Endometrium (tissue), 2 donors: ENCODE data around the gene BAG1.

Experiments
- FAIRE-seq: peaks from 2 replicates; lab custom pipeline; 2012; peaks lifted over from hg19 to GRCh38; lab: Jason Lieb, UNC
- donor health status: control.
- donor health status: control.

The BAG1 gene

DNA sequence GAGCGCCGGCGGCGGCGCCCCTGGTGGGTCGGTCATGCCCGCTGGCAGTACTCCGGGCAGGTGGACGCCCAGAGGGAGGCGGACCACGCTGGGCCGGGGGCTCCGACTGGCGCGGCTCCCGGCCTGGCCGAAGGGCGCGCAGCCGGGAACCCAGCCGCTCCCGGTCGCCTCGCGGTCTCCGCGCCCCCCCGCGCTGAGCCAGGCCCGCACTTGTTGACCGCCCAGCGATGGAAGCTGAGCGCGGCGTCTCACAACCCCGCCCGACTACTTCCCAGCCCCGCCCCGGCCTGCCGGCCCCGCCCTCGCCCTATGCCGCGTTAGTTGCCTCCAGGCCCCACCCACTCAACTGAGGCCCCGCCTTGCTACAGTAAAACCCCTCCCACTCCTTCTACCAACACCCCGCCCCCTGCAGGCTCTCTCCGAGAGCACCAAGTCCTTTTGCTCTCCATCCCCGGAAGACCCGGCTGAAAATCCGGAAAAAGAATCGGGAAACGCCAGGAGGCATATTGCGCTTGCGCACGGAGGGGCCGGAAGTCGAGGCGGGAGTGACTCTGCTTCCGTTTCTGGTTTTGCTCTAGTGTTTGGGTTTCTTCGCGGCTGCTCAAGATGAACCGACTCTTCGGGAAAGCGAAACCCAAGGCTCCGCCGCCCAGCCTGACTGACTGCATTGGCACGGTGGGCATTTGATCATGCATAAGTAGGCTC lies at the start of gene BAG1, which contains the start of gene CHMP5:
TSS of gene BAG1 (minus strand) at position 236 of the 705 bp plus-strand sequence.
TSS of gene CHMP5 (plus strand) at position 577 of the 705 bp plus-strand sequence. CDS start at position 607, 30 bp downstream.
- FAIRE-seq = peak; percentile 76

DNA sequence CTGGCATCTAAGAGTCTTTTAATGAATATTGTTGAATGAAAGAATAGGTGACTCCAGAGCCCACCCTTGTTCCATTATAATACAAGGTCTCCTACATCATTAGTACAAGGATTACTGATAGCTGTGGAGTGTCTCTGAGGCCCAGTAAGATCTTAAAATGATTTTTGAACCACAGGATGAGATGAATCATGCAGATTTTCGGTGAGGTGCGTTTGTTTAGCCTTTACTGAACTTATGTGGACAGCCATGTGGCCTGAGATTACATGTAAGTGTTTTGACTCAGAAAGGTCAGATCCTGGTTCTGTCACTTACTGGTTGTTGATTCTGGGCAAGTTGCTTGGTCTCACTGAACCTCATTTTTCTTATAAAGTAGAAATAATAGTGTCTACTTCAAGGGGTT lies 47.4 kb upstream of the BAG1 start:
- no peak for FAIRE-seq

DNA sequence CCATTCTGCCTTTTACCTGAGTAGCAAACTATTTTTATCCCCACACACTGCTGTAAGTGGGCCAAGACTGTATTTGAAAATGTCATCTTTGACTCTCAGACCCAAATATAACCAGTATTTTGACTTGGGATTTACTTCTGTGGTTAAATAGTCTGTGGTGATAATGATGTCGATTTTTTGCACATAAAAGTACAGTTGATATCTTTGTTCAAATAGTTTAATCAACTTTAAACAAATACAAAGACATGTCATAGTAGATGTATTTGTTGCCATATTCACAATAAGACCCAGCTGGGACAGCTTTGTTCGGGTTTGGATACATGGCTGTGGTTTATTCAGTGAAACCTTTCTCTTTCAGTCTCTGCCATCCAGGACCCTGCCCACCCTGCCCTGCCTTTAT lies 46.2 kb upstream of the BAG1 start:
- FAIRE-seq = no peak

DNA sequence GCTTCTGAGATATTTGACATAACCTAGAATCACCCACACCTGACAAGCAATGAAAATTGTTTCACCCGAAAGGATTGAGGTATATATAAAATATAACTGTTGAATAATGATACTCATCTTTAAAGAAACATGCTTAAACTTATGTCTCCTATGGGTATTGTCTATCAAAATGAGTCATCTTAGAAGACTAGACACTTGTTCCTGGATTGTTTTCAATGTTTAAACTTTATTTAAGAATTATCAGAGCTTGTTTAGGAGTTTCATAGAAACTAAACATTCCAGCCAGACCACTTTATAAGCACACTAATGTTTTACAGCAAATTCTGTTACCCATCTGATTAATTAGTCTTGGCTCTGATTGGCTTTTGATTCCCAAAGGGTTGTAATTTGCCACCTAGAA lies 45.4 kb upstream of the BAG1 start:
- no peak for FAIRE-seq

DNA sequence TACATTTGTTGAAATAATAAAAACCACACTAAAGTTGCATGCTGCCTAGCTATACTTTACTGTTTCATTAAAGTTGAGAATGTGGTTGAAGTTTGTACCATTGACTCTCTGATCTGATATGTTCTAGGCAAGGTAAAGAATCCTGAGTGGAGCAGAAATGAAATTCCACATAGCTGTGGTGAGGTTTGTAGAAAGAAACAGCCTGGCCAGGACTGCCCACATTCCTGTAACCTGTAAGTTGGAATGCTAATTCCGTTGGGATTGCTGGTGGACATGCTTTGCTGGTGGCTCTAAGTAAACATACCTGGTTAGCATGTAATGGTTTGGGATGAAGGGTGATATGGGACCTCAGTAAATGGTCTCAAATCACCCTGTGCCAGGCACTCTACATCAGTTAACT lies 42.6 kb upstream of the BAG1 start:
- no peak for FAIRE-seq

DNA sequence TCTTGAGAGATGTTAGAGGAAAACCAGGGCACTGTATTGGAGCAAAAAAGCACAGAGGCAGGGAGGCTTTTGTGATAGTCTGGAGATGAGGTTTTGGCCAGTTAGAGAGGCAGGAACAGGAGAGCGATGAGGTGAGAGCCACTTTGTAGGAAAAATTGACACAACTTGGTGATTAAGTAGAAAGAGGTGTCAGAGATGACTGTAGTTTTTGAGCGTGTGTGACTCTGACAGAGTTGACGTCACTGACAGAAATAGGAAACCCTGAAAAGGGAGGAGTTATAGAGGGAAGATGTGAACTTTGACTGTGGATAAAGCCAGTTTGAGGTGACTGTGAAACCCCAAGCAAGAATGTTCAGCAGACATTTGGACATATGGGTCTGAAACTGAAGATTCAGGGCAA lies 41.5 kb upstream of the BAG1 start:
- no peak for FAIRE-seq

DNA sequence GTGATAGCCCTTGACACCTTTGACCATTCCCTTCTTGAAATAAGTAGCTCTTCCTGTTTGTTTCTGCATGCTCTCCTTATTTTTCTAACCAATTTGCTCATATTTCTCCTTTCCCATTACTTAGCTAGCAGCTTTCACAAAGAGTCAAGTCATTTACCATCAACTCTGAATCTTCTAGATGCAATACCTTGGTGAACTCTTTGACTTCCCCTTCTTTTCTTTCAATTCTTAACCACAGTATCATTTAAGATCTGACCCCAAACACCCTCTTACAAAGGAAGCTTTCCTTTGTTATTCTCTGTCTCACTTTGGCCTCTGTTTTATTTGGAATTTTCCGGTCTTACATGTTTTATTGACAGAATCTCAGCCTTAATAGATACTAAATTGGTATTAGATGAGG lies 39.9 kb upstream of the BAG1 start:
- no peak for FAIRE-seq

DNA sequence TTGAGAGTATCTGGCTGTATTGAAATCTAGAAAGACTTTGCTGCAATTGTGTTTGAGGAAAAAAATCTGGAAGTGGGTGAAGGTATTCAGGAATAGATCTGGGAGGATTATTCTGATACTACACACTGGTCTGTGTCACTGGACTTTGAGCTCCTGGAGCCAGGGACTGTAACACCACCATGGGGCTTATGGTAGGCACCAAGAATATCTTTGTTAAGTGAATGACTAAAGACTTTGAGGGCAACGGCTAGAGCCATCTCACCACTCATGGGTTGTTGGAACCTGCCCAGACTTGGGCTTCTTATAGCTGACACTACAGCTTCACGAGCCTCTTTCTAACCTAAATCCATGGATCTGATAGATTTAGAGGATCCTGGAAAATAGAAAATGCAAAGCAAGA lies 36.0 kb upstream of the BAG1 start:
- no peak for FAIRE-seq

DNA sequence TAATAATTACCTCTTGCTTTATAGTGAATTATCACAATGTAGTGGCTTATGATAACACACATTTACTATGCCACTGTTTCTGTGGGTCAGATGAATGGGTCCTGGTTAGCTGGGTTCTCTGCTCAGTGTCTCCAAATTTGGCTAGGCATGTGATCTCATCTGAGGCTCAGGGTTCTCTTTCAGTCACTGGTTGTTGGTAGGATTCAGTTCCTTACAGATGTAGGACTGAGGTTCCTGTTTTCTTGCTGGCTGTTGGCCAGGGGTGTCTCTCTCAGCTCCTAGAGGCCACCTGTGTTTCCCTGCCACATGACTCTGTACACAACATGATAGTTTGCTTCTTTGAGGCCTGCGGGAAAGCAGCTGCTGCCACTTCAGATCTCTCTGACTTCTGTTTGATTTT lies 32.9 kb upstream of the BAG1 start:
- FAIRE-seq = no peak

DNA sequence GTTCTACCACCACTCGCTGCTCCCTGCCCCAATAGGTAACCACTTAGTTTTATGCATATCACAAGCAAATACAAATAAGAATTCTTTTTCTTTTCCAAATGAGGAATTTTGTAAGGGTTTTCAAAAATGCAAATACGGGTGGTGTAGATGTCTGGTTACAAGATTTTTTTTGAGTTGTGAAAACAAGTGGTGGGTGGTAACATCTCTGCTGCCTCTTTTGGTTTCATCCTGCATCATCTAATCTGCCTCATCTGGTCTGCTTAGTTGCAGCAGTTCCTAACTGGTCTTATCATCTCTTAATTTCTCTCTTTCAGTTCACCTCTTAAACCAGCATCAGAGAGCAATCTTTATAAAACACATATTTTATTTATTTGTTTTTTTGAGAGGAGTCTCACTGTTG lies 31.1 kb upstream of the BAG1 start:
- no peak for FAIRE-seq

DNA sequence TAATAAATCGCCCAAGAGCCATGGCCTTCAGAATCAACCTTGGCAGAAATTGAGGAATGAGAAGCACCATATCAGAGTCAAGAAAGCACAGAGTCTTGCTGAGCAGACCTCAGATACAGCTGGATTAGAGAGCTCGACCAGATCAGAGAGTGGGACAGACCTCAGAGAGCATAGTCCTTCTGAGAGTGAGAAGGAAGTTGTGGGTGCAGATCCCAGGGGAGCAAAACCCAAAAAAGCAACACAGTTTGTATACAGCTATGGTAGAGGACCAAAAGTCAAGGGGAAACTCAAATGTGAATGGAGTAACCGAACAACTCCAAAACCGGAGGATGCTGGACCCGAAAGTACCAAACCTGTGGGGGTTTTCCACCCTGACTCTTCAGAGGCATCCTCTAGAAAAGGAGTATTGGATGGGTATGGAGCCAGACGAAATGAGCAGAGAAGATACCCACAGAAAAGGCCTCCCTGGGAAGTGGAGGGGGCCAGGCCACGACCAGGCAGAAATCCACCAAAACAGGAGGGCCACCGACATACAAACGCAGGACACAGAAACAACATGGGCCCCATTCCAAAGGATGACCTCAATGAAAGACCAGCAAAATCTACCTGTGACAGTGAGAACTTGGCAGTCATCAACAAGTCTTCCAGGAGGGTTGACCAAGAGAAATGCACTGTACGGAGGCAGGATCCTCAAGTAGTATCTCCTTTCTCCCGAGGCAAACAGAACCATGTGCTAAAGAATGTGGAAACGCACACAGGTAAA lies 30.3 kb upstream of the BAG1 start:
- FAIRE-seq = no peak

DNA sequence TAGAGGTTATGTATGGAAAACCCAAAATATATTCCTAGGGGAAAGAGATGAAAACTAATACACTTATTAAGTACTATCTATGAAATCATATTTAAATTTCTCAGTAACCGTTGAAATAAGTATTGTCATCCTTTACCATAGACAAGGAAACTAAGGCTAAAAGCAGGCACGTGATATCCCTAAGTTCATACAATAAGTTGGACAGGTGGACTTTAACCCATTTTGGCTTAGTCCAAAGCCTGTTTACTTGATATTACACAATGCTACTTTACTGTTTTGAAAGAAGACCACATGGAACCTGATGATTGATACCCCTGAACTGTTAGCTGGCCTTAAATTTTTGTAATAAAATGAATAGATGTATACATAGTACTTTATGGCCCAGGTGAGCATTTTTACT lies 29.3 kb upstream of the BAG1 start:
- FAIRE-seq = no peak

DNA sequence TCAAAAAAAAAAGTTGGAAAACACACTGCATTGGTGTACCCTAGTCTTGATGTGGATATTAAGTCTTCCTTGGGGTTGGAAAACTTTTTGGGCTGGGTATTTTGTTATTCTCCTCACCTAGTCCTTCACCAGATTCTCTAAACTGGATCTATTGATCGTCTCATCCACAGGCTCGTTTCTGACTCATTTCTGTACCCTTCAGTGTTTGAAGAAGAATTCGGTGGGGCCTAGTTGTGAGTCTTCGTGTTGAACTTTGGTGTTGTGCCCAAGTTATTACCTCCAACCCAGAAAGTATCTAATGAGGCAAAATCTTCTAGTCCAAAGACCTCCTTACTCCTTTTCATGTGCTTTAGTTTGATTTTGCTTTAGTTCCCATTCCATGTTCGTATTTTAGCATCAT lies 27.4 kb upstream of the BAG1 start:
- no peak for FAIRE-seq

DNA sequence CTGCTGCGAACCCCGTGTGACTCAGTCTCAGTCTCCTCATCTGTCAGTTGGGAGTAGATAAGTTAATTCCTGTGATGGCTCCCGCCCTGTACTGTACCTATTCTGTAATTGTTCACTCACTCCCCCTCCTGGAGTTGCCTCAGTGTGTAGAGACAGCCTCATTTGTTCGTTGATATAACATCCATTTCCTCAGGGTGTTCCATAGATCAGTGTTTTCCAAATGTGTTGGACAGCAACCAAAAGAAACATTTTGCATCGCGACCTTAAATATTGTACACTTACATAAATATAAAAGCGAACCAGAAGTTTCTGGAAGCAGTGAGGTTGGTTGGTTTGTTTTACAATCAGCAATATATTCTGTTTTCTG lies 26.5 kb upstream of the BAG1 start:
- no peak for FAIRE-seq

DNA sequence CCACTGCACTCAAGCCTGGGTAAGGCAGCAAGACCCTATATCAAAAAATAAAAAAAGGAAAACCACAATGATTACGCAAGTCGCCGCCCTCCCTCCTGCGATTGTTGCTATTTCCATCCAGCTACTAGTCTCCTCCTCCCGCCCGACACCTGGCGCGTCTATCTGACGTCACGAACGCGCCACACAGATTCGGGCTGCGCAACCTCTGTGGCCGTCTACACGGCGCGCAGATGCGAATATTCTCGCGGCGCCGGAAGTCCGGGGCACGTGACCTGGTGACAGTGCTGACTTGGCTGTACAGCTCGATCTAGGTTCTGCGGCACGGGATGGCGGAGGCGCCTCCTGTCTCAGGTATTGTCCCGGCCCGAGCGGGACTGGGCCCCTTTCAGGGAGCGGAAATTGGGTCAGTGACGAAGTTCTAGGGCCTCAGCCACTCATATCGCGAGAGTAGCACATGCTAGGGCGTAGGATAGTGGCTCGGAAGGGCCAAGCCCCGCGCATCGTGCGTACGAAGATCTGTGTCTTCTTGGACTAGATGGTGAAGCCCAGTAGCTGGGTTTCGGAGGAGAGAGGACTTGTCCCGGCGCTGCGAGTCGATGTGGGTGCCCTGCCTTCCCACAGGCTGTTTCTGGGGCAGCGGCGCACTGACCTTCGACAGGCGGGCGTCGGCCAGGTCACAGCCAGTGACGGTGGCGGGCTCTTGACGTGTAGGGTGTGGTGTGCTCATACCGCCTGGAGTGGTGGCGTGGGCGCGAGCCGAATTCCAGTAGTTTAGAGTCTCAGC lies 25.9 kb upstream of the BAG1 start, which contains the start of gene NFX1:
TSS of gene NFX1 (plus strand) at position 270 of the 784 bp plus-strand sequence. CDS start at position 327, 57 bp downstream.
- FAIRE-seq = peak; percentile 94

DNA sequence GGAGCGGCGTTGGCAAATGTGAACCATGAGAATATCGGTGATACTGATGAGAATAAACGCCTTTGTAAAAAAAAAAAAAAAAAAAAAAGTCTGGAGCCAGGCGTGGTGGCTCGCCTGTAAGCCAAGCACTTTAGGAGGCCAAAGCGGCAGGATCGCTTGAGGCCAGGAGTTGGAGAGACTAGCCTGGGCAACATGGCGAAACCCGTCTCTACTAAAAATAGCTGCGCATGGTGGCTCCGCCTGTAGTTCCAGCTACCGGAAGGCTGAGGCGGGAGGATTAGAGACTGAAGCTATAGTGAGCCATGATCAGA lies 25.4 kb upstream of the BAG1 start:
- FAIRE-seq = no peak

DNA sequence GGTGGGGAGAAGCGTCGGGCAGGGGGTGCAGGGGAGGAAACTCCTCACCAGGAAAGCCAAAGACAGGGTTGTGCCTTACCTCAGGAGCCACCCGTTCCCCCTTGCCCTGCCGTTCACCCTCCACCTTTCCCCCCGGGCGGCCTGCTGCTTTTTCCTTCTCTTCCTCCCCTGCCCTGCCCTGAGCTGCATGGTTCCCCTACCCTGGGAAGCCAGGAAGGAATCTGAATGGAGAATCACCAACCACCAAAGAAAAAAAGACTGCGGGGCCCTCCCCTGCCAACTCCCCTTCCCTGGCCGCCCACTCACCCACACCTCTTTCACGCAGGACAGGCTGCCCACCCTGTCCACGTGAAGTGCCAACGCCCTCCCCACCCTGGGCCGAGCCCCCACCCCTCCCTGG lies 25.0 kb upstream of the BAG1 start:
- FAIRE-seq = no peak

DNA sequence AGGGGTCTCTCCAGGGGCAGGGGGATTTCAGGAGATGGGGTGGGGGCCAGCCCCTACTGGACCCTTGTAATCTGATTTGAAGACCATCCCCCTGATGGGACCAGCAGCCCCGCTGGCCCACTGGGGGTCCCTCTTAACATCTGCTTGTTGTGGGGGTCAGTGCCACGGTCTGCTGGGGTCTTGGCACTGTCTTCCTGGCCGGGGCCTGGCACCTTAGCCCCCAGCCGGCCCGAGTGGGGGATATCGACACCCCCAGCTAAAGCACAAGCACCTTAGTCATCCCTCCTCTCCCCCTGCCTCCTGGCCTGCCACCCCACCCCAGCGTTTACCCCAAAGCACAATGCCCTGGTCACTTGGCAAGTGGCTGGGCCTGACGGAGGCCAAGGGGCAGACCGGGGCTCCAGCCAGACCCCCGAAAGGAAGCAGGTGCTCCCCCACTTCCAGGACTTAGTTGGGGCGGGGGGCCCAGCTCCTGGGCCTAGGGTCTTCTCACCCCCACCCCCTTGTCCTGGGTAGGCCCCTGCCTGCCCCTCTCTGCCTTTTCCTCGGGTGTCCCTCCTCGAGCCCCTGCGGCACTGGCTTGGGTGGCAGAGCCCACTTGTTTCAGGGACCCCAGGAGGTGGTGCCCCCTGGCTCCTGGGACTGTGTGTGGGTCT lies 24.4 kb upstream of the BAG1 start:
- FAIRE-seq = no peak

DNA sequence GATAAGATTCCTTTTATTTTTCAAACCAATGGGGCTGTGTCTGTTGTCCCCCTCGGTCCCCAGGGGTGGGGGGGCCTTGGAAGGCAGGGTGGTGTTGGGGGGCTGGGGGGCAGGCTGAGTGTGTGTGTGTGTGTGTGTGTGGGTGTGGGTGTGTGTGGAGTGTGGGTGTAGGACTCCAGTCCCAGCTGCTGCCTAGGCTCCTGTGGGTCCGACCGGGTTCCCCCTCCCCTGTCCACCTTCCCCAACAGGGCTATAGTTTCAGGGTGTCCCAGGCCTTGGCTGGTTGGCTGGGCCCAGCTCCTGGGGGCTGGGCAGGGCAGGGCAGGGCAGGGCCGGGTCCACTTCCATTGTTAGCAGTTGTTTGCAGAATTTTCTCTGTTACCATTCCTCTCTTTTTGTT lies 23.7 kb upstream of the BAG1 start:
- FAIRE-seq = no peak

DNA sequence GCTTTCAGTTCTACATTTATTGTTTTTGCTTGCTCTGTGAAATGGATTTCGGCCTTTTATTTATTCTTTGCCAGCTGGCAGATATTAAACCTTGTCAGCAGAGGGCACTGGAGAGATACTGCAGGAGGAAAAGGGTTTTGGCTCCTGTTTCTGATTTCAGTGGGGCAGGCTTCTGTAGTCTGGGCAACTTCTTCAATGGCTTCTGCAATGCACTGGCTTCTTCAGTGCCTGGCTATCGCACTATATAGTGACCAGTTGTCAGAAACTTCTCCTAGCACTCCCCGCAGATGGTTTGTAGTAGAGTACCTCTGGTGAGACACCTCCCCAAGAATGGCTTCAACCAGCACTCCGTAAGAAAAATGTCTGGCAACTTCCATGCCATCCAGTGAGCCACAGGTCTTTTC lies 22.6 kb upstream of the BAG1 start:
- FAIRE-seq = no peak

DNA sequence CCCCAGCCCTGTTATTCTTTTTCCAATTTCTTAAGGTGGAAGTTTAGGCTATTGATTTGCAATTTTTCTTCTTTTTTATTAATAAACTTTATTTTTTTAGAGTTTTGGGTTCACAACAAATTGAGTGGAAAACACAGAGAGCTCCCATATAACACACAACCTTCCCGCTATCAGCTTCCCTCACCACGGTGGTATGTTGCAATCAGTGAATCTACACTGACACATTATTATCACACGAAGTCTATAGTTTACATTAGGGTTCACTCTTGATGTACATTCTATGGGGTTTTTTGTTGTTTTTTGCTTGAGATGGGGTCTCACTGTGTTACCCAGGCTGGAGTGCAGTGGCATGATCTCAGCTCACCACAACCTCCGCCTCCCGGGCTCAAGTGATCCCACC lies 21.0 kb upstream of the BAG1 start:
- no peak for FAIRE-seq

DNA sequence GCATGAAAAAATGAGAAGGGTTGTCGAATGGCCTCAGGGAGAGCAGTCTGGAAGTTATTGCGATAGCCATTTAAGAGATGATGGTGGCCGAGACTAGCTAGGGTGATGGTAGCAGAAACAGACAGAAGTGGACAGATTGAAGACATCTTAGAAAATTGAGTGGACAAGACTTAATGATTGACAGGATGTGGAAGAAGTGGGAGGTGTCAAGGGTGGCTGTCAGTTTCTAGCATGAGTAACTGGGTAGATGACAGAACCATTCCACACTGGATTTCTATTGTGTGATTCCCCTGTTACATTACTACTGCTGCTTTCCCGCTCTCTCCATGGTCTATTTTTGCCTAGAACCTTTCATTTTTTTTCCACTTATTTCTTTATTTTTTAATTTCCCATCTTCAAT lies 13.0 kb upstream of the BAG1 start:
- no peak for FAIRE-seq

DNA sequence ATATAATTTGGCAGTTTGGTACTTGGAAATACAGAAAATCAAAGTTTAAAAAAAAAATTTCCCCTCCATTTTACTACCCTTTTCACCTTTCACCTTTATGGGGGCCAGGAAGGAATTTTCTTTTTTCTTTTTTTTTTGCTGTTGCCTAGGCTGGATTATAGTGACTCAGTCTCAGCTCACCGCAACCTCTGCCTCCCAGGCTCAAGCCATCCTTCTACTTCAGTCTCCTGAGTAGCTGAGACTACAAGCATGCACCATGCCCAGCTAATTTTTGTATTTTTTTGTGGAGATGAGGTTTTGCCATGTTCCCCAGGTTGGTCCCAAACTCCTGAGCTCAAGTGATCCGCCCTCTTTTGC lies 9.4 kb upstream of the BAG1 start:
- no peak for FAIRE-seq
